GM19455 (cell line): ENCODE results near the gene IL16.
"Not testable (repeated sequence)": the region's sequence is repeated elsewhere in the genome, so short reads cannot be mapped to it uniquely, and the experiment has no call there.

Source experiments
- ATAC-seq: cut with Tn5 transposase; IDR thresholded peaks from one replicate; pipeline ENCODE4 v1.9.1; 2021; ENCODE audit not compliant: unreplicated experiment

Gene IL16

GRCh38 chr15:81196576-81197254, at the start of gene IL16:
Gene IL16 (plus strand): TSS chr15:81196879. CDS start chr15:81225400, 28,521 bp downstream.
- ATAC-seq: no peak

GRCh38 chr15:81151389-81151788, 45.3 kb upstream of the IL16 start:
- no peak for ATAC-seq

- ATAC-seq: no peak
Observed at GRCh38 chr15:81152339-81152738, 44.3 kb upstream of the IL16 start.

GRCh38 chr15:81152799-81153198, 43.9 kb upstream of the IL16 start:
- ATAC-seq: no peak

- ATAC-seq: no peak
Observed at GRCh38 chr15:81155375-81156218, 41.1 kb upstream of the IL16 start.

GRCh38 chr15:81156324-81156723, 40.4 kb upstream of the IL16 start:
- no peak for ATAC-seq

GRCh38 chr15:81157195-81157938, 39.3 kb upstream of the IL16 start:
- no peak for ATAC-seq

GRCh38 chr15:81157939-81158223, 38.8 kb upstream of the IL16 start:
- no peak for ATAC-seq

GRCh38 chr15:81158561-81158960, 38.1 kb upstream of the IL16 start:
- not testable (repeated sequence) for ATAC-seq

- ATAC-seq: no peak
Observed at GRCh38 chr15:81160312-81161159, 36.1 kb upstream of the IL16 start.

- no peak for ATAC-seq
Observed at GRCh38 chr15:81161160-81161673, 35.5 kb upstream of the IL16 start.

- no peak for ATAC-seq
Observed at GRCh38 chr15:81161851-81162250, 34.8 kb upstream of the IL16 start.

GRCh38 chr15:81163961-81164800, 32.5 kb upstream of the IL16 start:
- ATAC-seq: no peak

- ATAC-seq: no peak
Observed at GRCh38 chr15:81165535-81165934, 31.1 kb upstream of the IL16 start.

- ATAC-seq: no peak
Observed at GRCh38 chr15:81166636-81167305, 29.9 kb upstream of the IL16 start.

- no peak for ATAC-seq
Observed at GRCh38 chr15:81168131-81168526, 28.6 kb upstream of the IL16 start.

- no peak for ATAC-seq
Observed at GRCh38 chr15:81168644-81169043, 28.0 kb upstream of the IL16 start.

GRCh38 chr15:81170511-81170910, 26.2 kb upstream of the IL16 start:
- no peak for ATAC-seq

GRCh38 chr15:81171286-81171685, 25.4 kb upstream of the IL16 start:
- ATAC-seq: no peak
